MM.1S (cell line): ENCODE data around the gene STX8.

ENCODE experiments used
- DNase-seq: peaks from one replicate; pipeline ENCODE4 v3.0.0-alpha.2; 2015
- H2AFZ ChIP-seq: fragments of 300-600 bp; sonication (generic); 2 replicates; pipeline ENCODE4 v1.6.0; 2016; ENCODE audit warnings: antibody characterized with exemption, low read length
- H3F3A ChIP-seq: fragments of 300-600 bp; sonication (generic); 2 replicates; pipeline ENCODE4 v1.6.1; 2016; ENCODE audit warnings: mild to moderate bottlenecking, antibody characterized with exemption, low read length, moderate library complexity, mixed read lengths; ENCODE audit not compliant: insufficient read depth
- H3K27ac ChIP-seq: fragments of 300-600 bp; sonication (generic); 2 replicates; pipeline ENCODE4 v1.5.1; 2016; ENCODE audit warnings: mild to moderate bottlenecking, low read length
- H3K27me3 ChIP-seq: fragments of 300-600 bp; sonication (generic); replicated peaks from 2 replicates; pipeline ENCODE4 v1.6.0; 2016; ENCODE audit warnings: low read length; ENCODE audit not compliant: insufficient read depth
- H3K36me3 ChIP-seq: fragments of 300-600 bp; sonication (generic); replicated peaks from 2 replicates; pipeline ENCODE4 v1.6.1; 2016; ENCODE audit warnings: mild to moderate bottlenecking, low read length, mixed read lengths; ENCODE audit not compliant: insufficient read depth
- H3K4me1 ChIP-seq: fragments of 300-600 bp; sonication (generic); 2 replicates; pipeline ENCODE4 v1.6.1; 2016; ENCODE audit warnings: low read length, mixed read lengths
- H3K4me2 ChIP-seq: fragments of 300-600 bp; sonication (generic); 2 replicates; pipeline ENCODE4 v1.6.0; 2016; ENCODE audit warnings: low read depth, low read length
- H3K4me3 ChIP-seq: fragments of 300-600 bp; sonication (generic); 2 replicates; pipeline ENCODE4 v1.5.1; 2016; ENCODE audit warnings: low read length, mixed read lengths
- H3K79me2 ChIP-seq: fragments of 300-600 bp; sonication (generic); 2 replicates; pipeline ENCODE4 v1.6.1; 2016; ENCODE audit warnings: mixed run types, low read length, mixed read lengths
- H3K9ac ChIP-seq: fragments of 300-600 bp; sonication (generic); 2 replicates; pipeline ENCODE4 v1.6.1; 2016; ENCODE audit warnings: low read length, mixed read lengths
- H3K9me2 ChIP-seq: fragments of 300-600 bp; sonication (generic); replicated peaks from 2 replicates; pipeline ENCODE4 v1.6.1; 2016; ENCODE audit warnings: mild to moderate bottlenecking, low read length, mixed read lengths; ENCODE audit not compliant: insufficient read depth
- H3K9me3 ChIP-seq: fragments of 300-600 bp; sonication (generic); replicated peaks from 2 replicates; pipeline ENCODE4 v1.6.1; 2016; ENCODE audit warnings: mild to moderate bottlenecking, low read length, mixed read lengths; ENCODE audit not compliant: insufficient read depth
- H4K20me1 ChIP-seq: fragments of 300-600 bp; sonication (generic); 2 replicates; pipeline ENCODE4 v1.6.1; 2016; ENCODE audit warnings: mild to moderate bottlenecking, low read length, moderate library complexity, mixed read lengths; ENCODE audit not compliant: insufficient read depth
- CTCF ChIP-seq: fragments of 300-600 bp; sonication (generic); IDR thresholded peaks from 2 replicates; pipeline ENCODE4 v1.5.1; 2016; ENCODE audit warnings: antibody characterized with exemption, low read length, mixed read lengths
- EZH2 ChIP-seq: fragments of 300-600 bp; sonication (generic); optimal IDR thresholded peaks from 2 replicates; pipeline ENCODE3; 2017; ENCODE audit warnings: low read depth, mild to moderate bottlenecking, antibody characterized with exemption, low read length, mixed read lengths
- EZH2phosphoT487 ChIP-seq: fragments of 300-600 bp; sonication (generic); IDR thresholded peaks from 2 replicates; pipeline ENCODE4 v1.6.1; 2018; ENCODE audit warnings: antibody characterized with exemption, low read length

The STX8 gene

GRCh38 chr17:9414471-9414870 is 161.1 kb downstream of the STX8 start:
- H3K27ac ChIP-seq = no peak overlapping the region
- no peak overlapping the region for H2AFZ ChIP-seq
- no peak overlapping the region for H3K4me3 ChIP-seq
- no peaks in the 10 kb centered on the region for H4K20me1 ChIP-seq
- no peak overlapping the region for H3K9ac ChIP-seq
- H3K27me3 ChIP-seq = no peaks in the 10 kb centered on the region
- H3K4me2 ChIP-seq = no peak overlapping the region
- no peaks in the 10 kb centered on the region for H3K4me1 ChIP-seq
- H3K36me3 ChIP-seq = no peaks in the 10 kb centered on the region
- DNase-seq = peak; percentile 21
- H3K79me2 ChIP-seq = no peaks in the 10 kb centered on the region
- no peaks in the 10 kb centered on the region for H3F3A ChIP-seq
- no peak for TF ChIP-seq EZH2
- TF ChIP-seq CTCF = no peak
- TF ChIP-seq EZH2phosphoT487 = no peak
- no peaks in the 10 kb centered on the region for H3K9me2 ChIP-seq
- no peaks in the 10 kb centered on the region for H3K9me3 ChIP-seq

DNA sequence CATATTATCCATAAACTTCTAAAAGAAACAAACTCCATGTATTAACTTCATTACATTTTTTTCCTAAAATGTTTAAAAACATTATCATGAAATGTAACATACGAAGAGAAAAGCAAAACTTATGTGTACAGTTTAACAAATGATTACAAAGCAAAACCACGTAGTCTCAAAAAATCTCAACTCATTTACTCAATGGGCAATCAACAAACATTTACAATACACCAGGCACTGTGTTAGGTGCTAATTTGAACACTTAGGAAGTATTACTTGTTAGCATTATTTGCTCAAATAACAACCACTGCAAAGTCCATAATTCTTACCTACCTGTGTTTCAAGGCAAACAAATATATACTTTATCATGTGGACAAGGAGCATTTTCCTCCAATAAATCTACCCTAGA is 164.9 kb downstream of the STX8 start:
- TF ChIP-seq CTCF = no peak
- no peak for TF ChIP-seq EZH2phosphoT487
- no peak for TF ChIP-seq EZH2
- Histone ChIP-seq H4K20me1 (no peaks in the 10 kb centered on the region), H3K4me3 (no peak overlapping the region), H3K4me1 (no peaks in the 10 kb centered on the region), H3K27ac (no peak overlapping the region), H3F3A (no peaks in the 10 kb centered on the region), H3K4me2 (no peak overlapping the region), H3K27me3 (no peaks in the 10 kb centered on the region), H3K9me2 (no peaks in the 10 kb centered on the region), H3K79me2 (no peaks in the 10 kb centered on the region), H3K9me3 (no peaks in the 10 kb centered on the region), H2AFZ (no peak overlapping the region), H3K36me3 (no peaks in the 10 kb centered on the region), H3K9ac (no peak overlapping the region)
- DNase-seq = no peak

- H3K9me2 ChIP-seq = no peaks in the 10 kb centered on the region
- no peaks in the 10 kb centered on the region for H3K4me1 ChIP-seq
- no peaks in the 10 kb centered on the region for H3K9me3 ChIP-seq
- H3K79me2 ChIP-seq = no peaks in the 10 kb centered on the region
- TF ChIP-seq EZH2 (no peak), CTCF (no peak), EZH2phosphoT487 (no peak)
- no peak for DNase-seq
- H3K27ac ChIP-seq = no peak overlapping the region
- H3K4me3 ChIP-seq = no peak overlapping the region
- H3F3A ChIP-seq = no peaks in the 10 kb centered on the region
- H4K20me1 ChIP-seq = no peaks in the 10 kb centered on the region
- H3K27me3 ChIP-seq = no peaks in the 10 kb centered on the region
- H3K4me2 ChIP-seq = no peak overlapping the region
- H2AFZ ChIP-seq = no peak overlapping the region
- H3K36me3 ChIP-seq = no peaks in the 10 kb centered on the region
- no peak overlapping the region for H3K9ac ChIP-seq
Observed at GRCh38 chr17:9410301-9410700, 165.3 kb downstream of the STX8 start.

- TF ChIP-seq CTCF (no peak), EZH2 (no peak), EZH2phosphoT487 (no peak)
- Histone ChIP-seq H3K4me3 (no peak overlapping the region), H3K27me3 (no peaks in the 10 kb centered on the region), H3K79me2 (no peaks in the 10 kb centered on the region), H3K9me2 (no peaks in the 10 kb centered on the region), H3F3A (no peaks in the 10 kb centered on the region), H3K36me3 (no peaks in the 10 kb centered on the region), H3K9ac (no peak overlapping the region), H3K4me2 (no peak overlapping the region), H4K20me1 (no peaks in the 10 kb centered on the region), H3K27ac (no peak overlapping the region), H2AFZ (no peak overlapping the region), H3K4me1 (no peaks in the 10 kb centered on the region), H3K9me3 (no peaks in the 10 kb centered on the region)
- DNase-seq = no peak
Observed at GRCh38 chr17:9409878-9410277, 165.7 kb downstream of the STX8 start.
